Endothelial cell of umbilical vein (primary cell): Measurements from ENCODE around the gene PRKD1.

Source experiments
- EZH2 ChIP-seq: IDR thresholded peaks from 2 replicates; pipeline ENCODE4 v1.6.1; 2012; ENCODE audit warnings: borderline replicate concordance, low read depth, mild to moderate bottlenecking, moderate library complexity, low read length, inconsistent platforms; ENCODE audit not compliant: severe bottlenecking
- JUN ChIP-seq: IDR thresholded peaks from 2 replicates; pipeline ENCODE4 v1.6.1; 2011; ENCODE audit warnings: borderline replicate concordance, low read depth; ENCODE audit not compliant: insufficient read length, insufficient read depth
- POLR2A ChIP-seq: IDR thresholded peaks from 2 replicates; pipeline ENCODE4 v1.6.1; 2012; ENCODE audit warnings: low read depth, mild to moderate bottlenecking, control low read depth, low read length
- POLR2AphosphoS5 ChIP-seq: IDR thresholded peaks from 2 replicates; pipeline ENCODE4 v1.6.1; 2012; ENCODE audit warnings: low read depth, mild to moderate bottlenecking, control low read depth, low read length, moderate library complexity; ENCODE audit not compliant: insufficient read depth
- TF ChIP-seq, protein P1 (sequence below), 2 donors: IDR thresholded peaks; 1 replicate in 1 of 2; 2 replicates in 1 of 2; pipeline ENCODE4 v1.5.1; 2011; ENCODE audit warnings: low read length in 2 of 2, mild to moderate bottlenecking in 2 of 2, moderate library complexity in 2 of 2, control low read depth in 1 of 2, inconsistent platforms in 1 of 2, low read depth in 1 of 2; ENCODE audit not compliant: insufficient read depth in 1 of 2; ENCODE audit errors: extremely low read depth in 1 of 2

DNA sequence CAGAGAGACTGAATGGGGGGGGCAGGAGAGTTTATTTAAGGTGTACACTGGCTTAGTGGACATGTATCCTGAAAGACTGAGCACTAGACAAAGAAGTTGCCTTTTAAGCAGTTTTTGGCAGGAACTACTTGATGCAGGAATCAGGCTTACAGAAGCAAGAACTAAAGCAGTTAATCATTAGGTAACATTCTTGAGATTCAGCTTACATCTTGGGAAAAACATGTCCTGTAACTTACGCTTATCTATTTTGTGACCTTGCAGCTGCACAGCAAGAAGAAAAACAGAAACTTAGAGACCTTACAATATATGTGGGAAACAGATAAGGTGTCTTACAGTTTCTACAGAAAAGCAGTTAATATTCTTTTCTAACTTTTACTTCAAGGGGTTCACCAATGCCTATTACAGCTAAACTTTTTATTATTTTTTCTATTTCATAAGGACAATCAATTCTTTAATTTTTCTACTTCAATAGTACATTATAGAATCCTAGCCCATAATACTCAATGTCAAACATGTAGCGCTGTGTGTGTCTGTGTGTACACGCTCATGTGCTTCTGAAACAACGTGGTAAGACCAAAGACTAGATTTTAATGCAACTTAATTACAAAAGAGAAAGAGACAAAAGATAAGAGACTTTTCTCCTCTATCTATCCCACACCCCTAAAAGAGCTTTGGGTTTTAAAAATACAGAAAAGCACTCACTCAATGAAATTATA, 276.9 kb downstream of the PRKD1 start:
- TF ChIP-seq POLR2A, result no peak
- TF ChIP-seq, protein P1, sequence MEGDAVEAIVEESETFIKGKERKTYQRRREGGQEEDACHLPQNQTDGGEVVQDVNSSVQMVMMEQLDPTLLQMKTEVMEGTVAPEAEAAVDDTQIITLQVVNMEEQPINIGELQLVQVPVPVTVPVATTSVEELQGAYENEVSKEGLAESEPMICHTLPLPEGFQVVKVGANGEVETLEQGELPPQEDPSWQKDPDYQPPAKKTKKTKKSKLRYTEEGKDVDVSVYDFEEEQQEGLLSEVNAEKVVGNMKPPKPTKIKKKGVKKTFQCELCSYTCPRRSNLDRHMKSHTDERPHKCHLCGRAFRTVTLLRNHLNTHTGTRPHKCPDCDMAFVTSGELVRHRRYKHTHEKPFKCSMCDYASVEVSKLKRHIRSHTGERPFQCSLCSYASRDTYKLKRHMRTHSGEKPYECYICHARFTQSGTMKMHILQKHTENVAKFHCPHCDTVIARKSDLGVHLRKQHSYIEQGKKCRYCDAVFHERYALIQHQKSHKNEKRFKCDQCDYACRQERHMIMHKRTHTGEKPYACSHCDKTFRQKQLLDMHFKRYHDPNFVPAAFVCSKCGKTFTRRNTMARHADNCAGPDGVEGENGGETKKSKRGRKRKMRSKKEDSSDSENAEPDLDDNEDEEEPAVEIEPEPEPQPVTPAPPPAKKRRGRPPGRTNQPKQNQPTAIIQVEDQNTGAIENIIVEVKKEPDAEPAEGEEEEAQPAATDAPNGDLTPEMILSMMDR (IDR thresholded peaks at IDR 0.05; ENCODE audit: extremely low read depth in 1 of 2, insufficient read depth in 1 of 2, low read depth in 1 of 2, low read length in 2 of 2), result no peak
- no peak for TF ChIP-seq POLR2AphosphoS5
- no peak for TF ChIP-seq EZH2
- TF ChIP-seq JUN, result no peak
